ENCODE data around the gene ZNF143. TPM values are rescaled to one million over a fixed set of nuclear protein-coding genes. Genes with fewer than 3 reads are reported as not detected.

Gene ZNF143
- 29.3 TPM for total RNA-seq

GRCh38 chr11:9460322-9461062 lies at the start of gene ZNF143:
Gene ZNF143, plus strand, starts transcription at chr11:9461012. Its CDS starts 10,297 bp downstream, at chr11:9471309.

GRCh38 chr11:9573052-9573774 lies 112.4 kb downstream of the ZNF143 start, which contains the start of gene WEE1:
Gene WEE1, plus strand, starts transcription at chr11:9573670. Its CDS starts 264 bp downstream, at chr11:9573934.

Small RNA genes within 50 kb of the gene (small RNA-seq; reads per million reads assigned to genes)
- gene RF01210 (not detected), gene SNORA23 (34.9 reads per million, percentile 96 among the genes with 10 or more reads in this experiment)

Other genes starting within 250 kb of the ZNF143 start
- gene DENND5A, start 195.7 kb upstream of the ZNF143 start, total RNA-seq = 198 TPM
- gene TMEM41B, start 146.4 kb upstream of the ZNF143 start, total RNA-seq = 60.7 TPM
- 197 TPM for gene IPO7, start 76.4 kb upstream of the ZNF143 start, total RNA-seq
- 18.2 TPM for gene WEE1, start 112.7 kb downstream of the ZNF143 start, total RNA-seq
- gene SWAP70, start 203.1 kb downstream of the ZNF143 start, total RNA-seq = 15.0 TPM